Keratinocyte (primary cell): ENCODE data around the gene AKR1B1.

Experiments
- CTCF ChIP-seq, 3 experiments: IDR thresholded peaks in 1 of 3; conservative IDR thresholded peaks in 1 of 3; optimal IDR thresholded peaks in 1 of 3; 2 replicates in 2 of 3; 3 replicates in 1 of 3; pipeline versions ENCODE3 to v1.5.1; 2011; ENCODE audit warnings: low read length in 3 of 3, mild to moderate bottlenecking in 3 of 3, moderate library complexity in 2 of 3, control low read depth in 1 of 3, inconsistent platforms in 1 of 3; ENCODE audit not compliant: insufficient read depth in 2 of 3; ENCODE audit errors: extremely low read depth in 1 of 3
- EZH2 ChIP-seq: IDR thresholded peaks from one replicate; pipeline ENCODE4 v1.6.1; 2012; ENCODE audit warnings: inconsistent platforms, mild to moderate bottlenecking, low read length, moderate library complexity

GRCh38 chr7:134448356-134449229, 10.3 kb downstream of the AKR1B1 start:
- no peak for TF ChIP-seq CTCF (optimal IDR thresholded peaks at IDR 0.05 in 1 of 3, IDR thresholded peaks at IDR 0.05 in 1 of 3, conservative IDR thresholded peaks at IDR 0.05 in 1 of 3; ENCODE audit: extremely low read depth in 1 of 3, insufficient read depth in 2 of 3, low read length in 3 of 3)
- no peak for TF ChIP-seq EZH2
